Heart left ventricle (tissue), 16 donors: ENCODE data around the gene TPST2. TPM values are rescaled to one million over a fixed set of nuclear protein-coding genes. Genes with fewer than 3 reads are reported as not detected.

Experiments used
- ATAC-seq, 4 donors: fragments of 200-7000 bp; cut with Tn5 transposase; one replicate each; pipeline ENCODE4 v1.9.1; 2020 to 2022; ENCODE audit warnings: moderate library complexity in 4 of 4, mild to moderate bottlenecking in 3 of 4, moderate number of reproducible peaks in 1 of 4
- DNase-seq, 5 donors: peaks; one replicate each; pipeline ENCODE4 v3.0.0-alpha.2; 2020
- H3K27ac ChIP-seq, 12 donors: fragments of 200-600 bp; sonication (generic) in 4 of 12; one replicate each; pipeline versions ENCODE4 v1.5.0 to v1.8.0; 2016 to 2022; ENCODE audit warnings: mild to moderate bottlenecking in 2 of 12
- H3K27me3 ChIP-seq, 9 donors: fragments of 200-600 bp; sonication (generic) in 2 of 9; one replicate each; pipeline versions ENCODE4 v1.5.1 to v1.8.0; 2016 to 2022; ENCODE audit warnings: mild to moderate bottlenecking in 3 of 9
- H3K36me3 ChIP-seq, 9 donors: fragments of 200-600 bp; sonication (generic) in 2 of 9; one replicate each; pipeline versions ENCODE4 v1.5.0 to v1.8.0; 2018 to 2022; ENCODE audit warnings: mild to moderate bottlenecking in 2 of 9
- H3K4me1 ChIP-seq, 12 donors: fragments of 200-600 bp; sonication (generic) in 4 of 12; one replicate each; pipeline versions ENCODE4 v1.5.0 to v1.8.0; 2016 to 2022; ENCODE audit warnings: mild to moderate bottlenecking in 3 of 12
- H3K4me3 ChIP-seq, 12 donors: fragments of 200-600 bp; sonication (generic) in 4 of 12; one replicate each; pipeline versions ENCODE4 v1.5.0 to v1.8.0; 2017 to 2022; ENCODE audit warnings: mild to moderate bottlenecking in 9 of 12, moderate library complexity in 4 of 12
- H3K9me3 ChIP-seq, 12 donors: fragments of 200-600 bp; sonication (generic) in 4 of 12; one replicate each; pipeline versions ENCODE4 v1.5.0 to v1.8.0; 2016 to 2022; ENCODE audit warnings: mild to moderate bottlenecking in 1 of 12
- CTCF ChIP-seq, 12 donors: fragments of 200-600 bp; sonication (generic) in 4 of 12; IDR thresholded peaks; one replicate each; pipeline versions ENCODE4 v1.5.0 to v1.8.0; 2018 to 2022; ENCODE audit warnings: antibody characterized with exemption in 12 of 12, mild to moderate bottlenecking in 5 of 12
- POLR2A ChIP-seq, 2 donors: fragments of 450-650 bp; IDR thresholded peaks; one replicate each; pipeline ENCODE4 v1.6.1; 2017; ENCODE audit warnings: antibody characterized with exemption in 2 of 2, mild to moderate bottlenecking in 2 of 2, moderate library complexity in 2 of 2
- WGBS, 4 donors: extraction: QIAGEN DNeasy Blood & Tissue Kit in 2 of 4; methylation state at CpG; one replicate each; pipeline versions ENCODE4 v1.1.5 to v1.1.7; 2013 to 2018; 5-methylcytosine and 5-hydroxymethylcytosine counted together
- intact Hi-C, 10 donors: fragments of 100-400 bp; cut with DNase I; formaldehyde crosslinking; loops; one replicate each; pipeline versions ENCODE4 v1.11.1 to v1.14.2; 2022
- polyA plus RNA-seq, 2 donors: library from polyadenylated mRNA; stranded (reverse); fragments of 200-250 nt; gene quantifications; one replicate each; pipeline ENCODE4 v1.2.3, GENCODE V29; 2013
- total RNA-seq, 9 donors: library from RNA; depleted of rRNA in 2 of 9; stranded (reverse); fragments of >200 nt in 2 of 9; fragmentation: NEBNext Ultra II Directional in 3 of 9; extraction: Animal tissue kit (Norgen Biotek cat#: 25700) in 3 of 9; gene quantifications; one replicate each; pipeline versions ENCODE4 v1.1.0 to v1.2.4, GENCODE V29; 2016 to 2023
- donor health status: ischemic (EF 13 %, LVEDD 7.1; RV severe dilation, severe dysfunction).
- donor health status: healthy with polysubstance abuse.
- donor health status: DM: no; HTN: yes; CAD: no.
- donor health status: DM: no; HTN: no; CAD: no.
- donor health status: ischemic (EF 25% LVEDD 6.9; RV normal size, moderate dysfunction).
- donor health status: ischemic (EF 25% LVEDD 5.7; RV mildly dilated, moderate dysfunction).
- donor health status: healthy.
- donor health status: DM: yes; HTN: yes; CAD: no.
- donor health status: ischemic (EF 35%, LVEDD 5.7; RV mildly dilated, moderate dysfunction).
- donor health status: nonischemic (EF 11% LVEDD 7.7; RV severe dilation, severe dysfunction).
- donor health status: DM: yes; HTN: yes; CAD: no.
- donor health status: PGD.
- donor health status: ischemic (EF 29% LVEDD 5.4; RV normal size, mild dysfunction).
- donor health status: nonischemic (EF 23%, LVEDD 6.1; RV moderate dilation, normal function).

TPST2 gene
- total and polyA plus RNA-seq, 11 donors, result 12.1 to 103 (median 25.2) TPM

- Histone ChIP-seq H3K4me1 (peaks cover 0 to 51% (median 17%) of the 10 kb centered on the region in 12 donors), H3K27ac (no peak overlapping the region), H3K27me3 (no peaks in the 10 kb centered on the region), H3K4me3 (no peak overlapping the region), H3K9me3 (no peaks in the 10 kb centered on the region), H3K36me3 (peaks cover 0 to 16% (median 0%) of the 10 kb centered on the region in 9 donors)
- ATAC-seq, result no peak
- intact Hi-C loops, result no loop called here
- TF ChIP-seq POLR2A (IDR thresholded peaks at IDR 0.05), result no peak
- no peak for TF ChIP-seq CTCF (IDR thresholded peaks at IDR 0.05)
- WGBS, 4 donors, result 51 to 64% (median 57%) methylated on average over 2 of the region's 2 CpGs
- DNase-seq, result no peak
Measured at GRCh38 chr22:26567610-26568009, 22.3 kb downstream of the TPST2 start.

GRCh38 chr22:26566994-26567393, 22.9 kb downstream of the TPST2 start:
- Histone ChIP-seq H3K4me1 (peaks cover 0 to 55% (median 18%) of the 10 kb centered on the region in 12 donors), H3K36me3 (peaks cover 0 to 16% (median 0%) of the 10 kb centered on the region in 9 donors), H3K9me3 (no peaks in the 10 kb centered on the region), H3K27me3 (no peaks in the 10 kb centered on the region), H3K27ac (peak overlapping the region in 1 of 12 donors; percentile 4), H3K4me3 (no peak overlapping the region)
- no peak for ATAC-seq
- DNase-seq, result no peak
- intact Hi-C loops, result no loop called here
- no peak for TF ChIP-seq CTCF (IDR thresholded peaks at IDR 0.05)
- no peak for TF ChIP-seq POLR2A (IDR thresholded peaks at IDR 0.05)
- WGBS, 4 donors, result 92 to 100% (median 96%) methylated on average over 1 to 3 of the region's 3 CpGs

GRCh38 chr22:26565889-26566288, 24.0 kb downstream of the TPST2 start:
- ATAC-seq, result no peak

GRCh38 chr22:26565181-26565580, 24.8 kb downstream of the TPST2 start:
- peaks cover 0 to 16% (median 0%) of the 10 kb centered on the region in 9 donors for H3K36me3 ChIP-seq
- H3K27ac ChIP-seq, result no peak overlapping the region
- no peak for TF ChIP-seq POLR2A (IDR thresholded peaks at IDR 0.05)
- no peak for TF ChIP-seq CTCF (IDR thresholded peaks at IDR 0.05)
- WGBS, 4 donors, result 89 to 95% (median 94%) methylated on average over 4 to 6 of the region's 6 CpGs
- H3K4me1 ChIP-seq, result peaks cover 0 to 42% (median 15%) of the 10 kb centered on the region in 12 donors
- ATAC-seq (no peak), DNase-seq (no peak)
- H3K4me3 ChIP-seq, result no peak overlapping the region
- no peaks in the 10 kb centered on the region for H3K9me3 ChIP-seq
- intact Hi-C loops, result no loop called here
- H3K27me3 ChIP-seq, result no peaks in the 10 kb centered on the region

More at GRCh38 chr22:26565889-26566288, 24.0 kb downstream of the TPST2 start:
- Histone ChIP-seq H3K4me1 (peaks cover 0 to 49% (median 19%) of the 10 kb centered on the region in 12 donors), H3K9me3 (no peaks in the 10 kb centered on the region), H3K27ac (no peak overlapping the region), H3K36me3 (peaks cover 0 to 16% (median 0%) of the 10 kb centered on the region in 9 donors), H3K27me3 (no peaks in the 10 kb centered on the region), H3K4me3 (no peak overlapping the region)
- TF ChIP-seq CTCF (IDR thresholded peaks at IDR 0.05) (no peak), POLR2A (IDR thresholded peaks at IDR 0.05) (no peak)
- WGBS, 4 donors, result 80 to 85% (median 85%) methylated on average over 8 of the region's 8 CpGs
- no peak for DNase-seq
- intact Hi-C loops, result no loop called here
